Suprapubic skin (tissue), 4 donors: ENCODE data around the gene GXYLT2. TPM values are rescaled to one million over a fixed set of nuclear protein-coding genes. Genes with fewer than 3 reads are reported as not detected.
"Not testable (repeated sequence)": the region's sequence is repeated elsewhere in the genome, so short reads cannot be mapped to it uniquely, and the experiment has no call there.

Experiments
- DNase-seq, 2 donors: peaks; one replicate each; pipeline ENCODE4 v3.0.0-alpha.2; 2019; ENCODE audit warnings: low spot score in 2 of 2
- H3K27ac ChIP-seq: fragments of 200-600 bp; sonication (generic); one replicate; pipeline ENCODE4 v1.5.1; 2019
- H3K27me3 ChIP-seq: fragments of 200-600 bp; sonication (generic); one replicate; pipeline ENCODE4 v1.5.1; 2019
- H3K36me3 ChIP-seq: fragments of 200-600 bp; sonication (generic); one replicate; pipeline ENCODE4 v1.5.1; 2019
- H3K4me1 ChIP-seq: fragments of 200-600 bp; sonication (generic); one replicate; pipeline ENCODE4 v1.5.1; 2019
- H3K4me3 ChIP-seq: fragments of 200-600 bp; sonication (generic); one replicate; pipeline ENCODE4 v1.5.1; 2019; ENCODE audit warnings: mild to moderate bottlenecking
- H3K9me3 ChIP-seq: fragments of 200-600 bp; sonication (generic); one replicate; pipeline ENCODE4 v1.5.1; 2019
- CTCF ChIP-seq, 2 donors: fragments of 200-600 bp in 1 of 2; fragments of 450-650 bp in 1 of 2; sonication (generic) in 1 of 2; IDR thresholded peaks; one replicate each; pipeline ENCODE4 v1.5.1; 2016 to 2019; ENCODE audit warnings: antibody characterized with exemption in 2 of 2, mild to moderate bottlenecking in 1 of 2, moderate library complexity in 1 of 2
- EP300 ChIP-seq: sonication (generic); formaldehyde crosslinking; IDR thresholded peaks from one replicate; pipeline ENCODE4 v1.6.1; 2017; ENCODE audit warnings: antibody characterized with exemption
- POLR2A ChIP-seq, 2 donors: fragments of 450-650 bp; IDR thresholded peaks; one replicate each; pipeline ENCODE4 v1.6.1; 2017; ENCODE audit warnings: antibody characterized with exemption in 2 of 2, mild to moderate bottlenecking in 2 of 2, moderate library complexity in 2 of 2
- POLR2AphosphoS5 ChIP-seq, 3 donors: sonication (generic); formaldehyde crosslinking; IDR thresholded peaks; one replicate each; pipeline ENCODE4 v1.6.1; 2017; ENCODE audit warnings: antibody characterized with exemption in 3 of 3
- WGBS: methylation state at CpG from one replicate; pipeline ENCODE4 v1.1.5; 2018; 5-methylcytosine and 5-hydroxymethylcytosine counted together
- total RNA-seq, 4 donors: library from RNA; depleted of rRNA; stranded (reverse); fragments of >200 nt; gene quantifications; one replicate each; pipeline ENCODE4 v1.1.0, GENCODE V29; 2016

Gene GXYLT2
- total RNA-seq, 4 donors from 2014 or later = 0.72 to 18.6 (median 2.1) TPM

GRCh38 chr3:72998466-72998865, 110.6 kb downstream of the GXYLT2 start:
- 18% methylated on average over 4 of the region's 4 CpGs for WGBS
- TF ChIP-seq CTCF (IDR thresholded peaks at IDR 0.05) (no peak), POLR2A (IDR thresholded peaks at IDR 0.05) (no peak)
- H3K27me3 ChIP-seq = no peaks in the 10 kb centered on the region
- H3K36me3 ChIP-seq = peaks cover 11% of the 10 kb centered on the region
- DNase-seq = no peak
- H3K9me3 ChIP-seq = no peaks in the 10 kb centered on the region
- H3K27ac ChIP-seq = no peak overlapping the region
- peaks cover 51% of the 10 kb centered on the region for H3K4me1 ChIP-seq
- peak overlapping the region; percentile 92 for H3K4me3 ChIP-seq

- H3K4me1 ChIP-seq = peaks cover 51% of the 10 kb centered on the region
These were observed 112.1 kb downstream of the GXYLT2 start for GRCh38 chr3:72999951-73000350.

GRCh38 chr3:73003050-73003449, 115.2 kb downstream of the GXYLT2 start:
- Histone ChIP-seq H3K36me3 (peaks cover 14% of the 10 kb centered on the region), H3K4me1 (peaks cover 46% of the 10 kb centered on the region)
- H3K27ac ChIP-seq, H3K27me3 ChIP-seq, DNase-seq, H3K4me3 ChIP-seq, H3K9me3 ChIP-seq: not testable (repeated sequence)
- 66% methylated on average over 8 of the region's 8 CpGs for WGBS

More at GRCh38 chr3:72999951-73000350, 112.1 kb downstream of the GXYLT2 start:
- DNase-seq = no peak
- Histone ChIP-seq H3K27ac (no peak overlapping the region), H3K4me3 (peak overlapping the region; percentile 92), H3K9me3 (no peaks in the 10 kb centered on the region), H3K36me3 (peaks cover 14% of the 10 kb centered on the region), H3K27me3 (no peaks in the 10 kb centered on the region)
- 58% methylated on average over 2 of the region's 2 CpGs for WGBS
- TF ChIP-seq EP300 = no peak
- no peak for TF ChIP-seq POLR2AphosphoS5 (IDR thresholded peaks at IDR 0.05)
- no peak for TF ChIP-seq POLR2A (IDR thresholded peaks at IDR 0.05)
- TF ChIP-seq CTCF (IDR thresholded peaks at IDR 0.05) = no peak

GRCh38 chr3:73004316-73004715, 116.5 kb downstream of the GXYLT2 start:
- H3K9me3 ChIP-seq = no peaks in the 10 kb centered on the region
- H3K27me3 ChIP-seq = no peaks in the 10 kb centered on the region
- peaks cover 14% of the 10 kb centered on the region for H3K36me3 ChIP-seq
- TF ChIP-seq POLR2AphosphoS5 (IDR thresholded peaks at IDR 0.05) = no peak
- no peak for TF ChIP-seq EP300
- no peak for TF ChIP-seq POLR2A (IDR thresholded peaks at IDR 0.05)
- no peak for TF ChIP-seq CTCF (IDR thresholded peaks at IDR 0.05)
- 83% methylated on average over 4 of the region's 4 CpGs for WGBS
- H3K4me1 ChIP-seq = peaks cover 46% of the 10 kb centered on the region
- H3K27ac ChIP-seq = no peak overlapping the region
- DNase-seq = no peak
- H3K4me3 ChIP-seq = no peak overlapping the region

- 44% methylated on average over 6 of the region's 6 CpGs for WGBS
- DNase-seq = no peak
- Histone ChIP-seq H3K36me3 (peaks cover 3% of the 10 kb centered on the region), H3K27me3 (no peaks in the 10 kb centered on the region), H3K4me1 (peaks cover 25% of the 10 kb centered on the region), H3K4me3 (no peak overlapping the region), H3K9me3 (no peaks in the 10 kb centered on the region), H3K27ac (no peak overlapping the region)
- TF ChIP-seq CTCF (IDR thresholded peaks at IDR 0.05) (no peak), POLR2AphosphoS5 (IDR thresholded peaks at IDR 0.05) (no peak), POLR2A (IDR thresholded peaks at IDR 0.05) (no peak), EP300 (no peak)
These were observed 120.3 kb downstream of the GXYLT2 start for GRCh38 chr3:73007992-73008712.

- H3K36me3 ChIP-seq = no peaks in the 10 kb centered on the region
- H3K9me3 ChIP-seq = no peaks in the 10 kb centered on the region
- TF ChIP-seq CTCF (IDR thresholded peaks at IDR 0.05) (no peak), POLR2A (IDR thresholded peaks at IDR 0.05) (no peak), POLR2AphosphoS5 (IDR thresholded peaks at IDR 0.05) (no peak), EP300 (no peak)
- no peak for DNase-seq
- WGBS = 87% methylated on average over 4 of the region's 4 CpGs
- H3K4me1 ChIP-seq = peaks cover 29% of the 10 kb centered on the region
- no peaks in the 10 kb centered on the region for H3K27me3 ChIP-seq
- no peak overlapping the region for H3K27ac ChIP-seq
- no peak overlapping the region for H3K4me3 ChIP-seq
These were observed 121.2 kb downstream of the GXYLT2 start for GRCh38 chr3:73009008-73009407.
